ENCODE data around the gene MEX3B.

DNA sequence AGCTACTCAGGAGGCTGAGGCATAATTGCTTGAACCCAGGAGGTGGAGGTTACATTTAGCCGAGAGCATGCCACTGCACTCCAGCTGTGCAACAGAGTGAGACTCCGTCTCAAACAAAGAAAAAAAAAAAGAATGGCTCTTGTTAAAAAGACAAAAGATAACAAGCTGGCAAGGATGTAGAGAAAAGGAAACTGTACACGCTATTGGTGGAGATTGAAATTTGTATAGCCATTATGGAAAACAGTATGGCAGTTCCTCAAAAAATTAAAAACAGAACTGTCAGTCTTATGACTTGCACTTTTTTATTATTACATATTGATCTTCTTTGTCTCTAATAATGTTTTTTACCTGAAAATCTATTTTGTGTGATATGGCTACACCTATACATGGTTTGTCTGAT is 41.9 kb downstream of the MEX3B start:
- TF ChIP-seq, protein P1, sequence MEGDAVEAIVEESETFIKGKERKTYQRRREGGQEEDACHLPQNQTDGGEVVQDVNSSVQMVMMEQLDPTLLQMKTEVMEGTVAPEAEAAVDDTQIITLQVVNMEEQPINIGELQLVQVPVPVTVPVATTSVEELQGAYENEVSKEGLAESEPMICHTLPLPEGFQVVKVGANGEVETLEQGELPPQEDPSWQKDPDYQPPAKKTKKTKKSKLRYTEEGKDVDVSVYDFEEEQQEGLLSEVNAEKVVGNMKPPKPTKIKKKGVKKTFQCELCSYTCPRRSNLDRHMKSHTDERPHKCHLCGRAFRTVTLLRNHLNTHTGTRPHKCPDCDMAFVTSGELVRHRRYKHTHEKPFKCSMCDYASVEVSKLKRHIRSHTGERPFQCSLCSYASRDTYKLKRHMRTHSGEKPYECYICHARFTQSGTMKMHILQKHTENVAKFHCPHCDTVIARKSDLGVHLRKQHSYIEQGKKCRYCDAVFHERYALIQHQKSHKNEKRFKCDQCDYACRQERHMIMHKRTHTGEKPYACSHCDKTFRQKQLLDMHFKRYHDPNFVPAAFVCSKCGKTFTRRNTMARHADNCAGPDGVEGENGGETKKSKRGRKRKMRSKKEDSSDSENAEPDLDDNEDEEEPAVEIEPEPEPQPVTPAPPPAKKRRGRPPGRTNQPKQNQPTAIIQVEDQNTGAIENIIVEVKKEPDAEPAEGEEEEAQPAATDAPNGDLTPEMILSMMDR (IDR thresholded peaks at IDR 0.05) = no peak
- TF ChIP-seq POLR2AphosphoS5 (IDR thresholded peaks at IDR 0.05; ENCODE audit: low read depth, low read length) = no peak
- no peak for TF ChIP-seq TCF7L2 (IDR thresholded peaks at IDR 0.05; ENCODE audit: low read depth, low read length)
- TF ChIP-seq SIN3A (IDR thresholded peaks at IDR 0.05; ENCODE audit: borderline replicate concordance, insufficient read depth, low read depth, low read length) = no peak
- TF ChIP-seq, protein P2, sequence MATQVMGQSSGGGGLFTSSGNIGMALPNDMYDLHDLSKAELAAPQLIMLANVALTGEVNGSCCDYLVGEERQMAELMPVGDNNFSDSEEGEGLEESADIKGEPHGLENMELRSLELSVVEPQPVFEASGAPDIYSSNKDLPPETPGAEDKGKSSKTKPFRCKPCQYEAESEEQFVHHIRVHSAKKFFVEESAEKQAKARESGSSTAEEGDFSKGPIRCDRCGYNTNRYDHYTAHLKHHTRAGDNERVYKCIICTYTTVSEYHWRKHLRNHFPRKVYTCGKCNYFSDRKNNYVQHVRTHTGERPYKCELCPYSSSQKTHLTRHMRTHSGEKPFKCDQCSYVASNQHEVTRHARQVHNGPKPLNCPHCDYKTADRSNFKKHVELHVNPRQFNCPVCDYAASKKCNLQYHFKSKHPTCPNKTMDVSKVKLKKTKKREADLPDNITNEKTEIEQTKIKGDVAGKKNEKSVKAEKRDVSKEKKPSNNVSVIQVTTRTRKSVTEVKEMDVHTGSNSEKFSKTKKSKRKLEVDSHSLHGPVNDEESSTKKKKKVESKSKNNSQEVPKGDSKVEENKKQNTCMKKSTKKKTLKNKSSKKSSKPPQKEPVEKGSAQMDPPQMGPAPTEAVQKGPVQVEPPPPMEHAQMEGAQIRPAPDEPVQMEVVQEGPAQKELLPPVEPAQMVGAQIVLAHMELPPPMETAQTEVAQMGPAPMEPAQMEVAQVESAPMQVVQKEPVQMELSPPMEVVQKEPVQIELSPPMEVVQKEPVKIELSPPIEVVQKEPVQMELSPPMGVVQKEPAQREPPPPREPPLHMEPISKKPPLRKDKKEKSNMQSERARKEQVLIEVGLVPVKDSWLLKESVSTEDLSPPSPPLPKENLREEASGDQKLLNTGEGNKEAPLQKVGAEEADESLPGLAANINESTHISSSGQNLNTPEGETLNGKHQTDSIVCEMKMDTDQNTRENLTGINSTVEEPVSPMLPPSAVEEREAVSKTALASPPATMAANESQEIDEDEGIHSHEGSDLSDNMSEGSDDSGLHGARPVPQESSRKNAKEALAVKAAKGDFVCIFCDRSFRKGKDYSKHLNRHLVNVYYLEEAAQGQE (IDR thresholded peaks at IDR 0.05; ENCODE audit: insufficient read depth in 1 of 2, low read depth in 2 of 2, low read length in 1 of 2) = no peak

Data from Panc1 (cell line).